HTERT RPE-1 (cell line): ENCODE measurements around the gene ITSN1.

Experiments used
- in situ Hi-C: fragments of 300-500 bp; cut with MboI; formaldehyde crosslinking; loops from 4 replicates; pipeline ENCODE4 v1.14.3; 2020; ENCODE audit warnings: low sequenced_read_pairs

Gene ITSN1

GRCh38 chr21:33801424-33802405 is 159.4 kb downstream of the ITSN1 start:
- in situ Hi-C loops, result no loop called here

- in situ Hi-C loops, result no loop called here
These were observed 160.2 kb downstream of the ITSN1 start for GRCh38 chr21:33802481-33802880.

GRCh38 chr21:33808715-33809367 is 166.5 kb downstream of the ITSN1 start:
- in situ Hi-C loops, result no loop called here

GRCh38 chr21:33810766-33811165 is 168.5 kb downstream of the ITSN1 start:
- in situ Hi-C loops, result no loop called here

GRCh38 chr21:33811167-33812010 is 169.1 kb downstream of the ITSN1 start:
- in situ Hi-C loops, result no loop called here

- in situ Hi-C loops, result no loop called here
These were observed 171.6 kb downstream of the ITSN1 start for GRCh38 chr21:33813832-33814365.

GRCh38 chr21:33815143-33815707 is 172.9 kb downstream of the ITSN1 start:
- in situ Hi-C loops, result no loop called here

- in situ Hi-C loops, result no loop called here
These were observed 173.9 kb downstream of the ITSN1 start for GRCh38 chr21:33816174-33816573.

- in situ Hi-C loops, result no loop called here
These were observed 174.8 kb downstream of the ITSN1 start for GRCh38 chr21:33817138-33817537.

- in situ Hi-C loops, result no loop called here
These were observed 175.6 kb downstream of the ITSN1 start for GRCh38 chr21:33817663-33818451.

- in situ Hi-C loops, result no loop called here
These were observed 178.0 kb downstream of the ITSN1 start for GRCh38 chr21:33820230-33820770.

GRCh38 chr21:33820798-33821197 is 178.5 kb downstream of the ITSN1 start:
- in situ Hi-C loops, result no loop called here

GRCh38 chr21:33821503-33822322 is 179.4 kb downstream of the ITSN1 start:
- in situ Hi-C loops, result no loop called here

GRCh38 chr21:33824156-33824941 is 182.0 kb downstream of the ITSN1 start:
- in situ Hi-C loops, result no loop called here

GRCh38 chr21:33825419-33825818 is 183.1 kb downstream of the ITSN1 start:
- in situ Hi-C loops, result no loop called here

- in situ Hi-C loops, result no loop called here
These were observed 183.6 kb downstream of the ITSN1 start for GRCh38 chr21:33825915-33826314.

GRCh38 chr21:33828083-33828482 is 185.8 kb downstream of the ITSN1 start:
- in situ Hi-C loops, result no loop called here

GRCh38 chr21:33828577-33828976 is 186.3 kb downstream of the ITSN1 start:
- in situ Hi-C loops, result no loop called here
